Endodermal cell (in vitro differentiated cells): ENCODE results near the gene NREP. TPM values are rescaled to one million over a fixed set of nuclear protein-coding genes. Genes with fewer than 3 reads are reported as not detected.

Experiments used
- DNase-seq: peaks from one replicate; pipeline ENCODE4 v3.0.0-alpha.2; 2017
- H3K27ac ChIP-seq: 2 replicates; pipeline ENCODE4 v1.5.1; 2013; ENCODE audit warnings: mild to moderate bottlenecking, low read depth, low read length, moderate library complexity
- H3K27me3 ChIP-seq: 2 replicates; pipeline ENCODE4 v1.6.1; 2013; ENCODE audit warnings: mild to moderate bottlenecking, low read length, moderate library complexity; ENCODE audit not compliant: insufficient read depth, control insufficient read depth, poor library complexity, severe bottlenecking
- H3K36me3 ChIP-seq: 2 replicates; pipeline ENCODE4 v1.7.0; 2013; ENCODE audit warnings: mild to moderate bottlenecking, low read length, moderate library complexity; ENCODE audit not compliant: control insufficient read depth, insufficient read depth
- H3K4me1 ChIP-seq: one replicate; pipeline ENCODE4 v1.7.0; 2013; ENCODE audit warnings: low read length; ENCODE audit not compliant: control insufficient read depth, insufficient read depth
- H3K4me3 ChIP-seq: 2 replicates; pipeline ENCODE4 v1.5.1; 2013; ENCODE audit warnings: mild to moderate bottlenecking, low read length, moderate library complexity
- H3K9ac ChIP-seq: 2 replicates; pipeline ENCODE4 v1.6.1; 2013; ENCODE audit warnings: mild to moderate bottlenecking, low read length, moderate library complexity; ENCODE audit not compliant: poor library complexity, severe bottlenecking; ENCODE audit errors: extremely low read depth
- H3K9me3 ChIP-seq: 2 replicates; pipeline ENCODE4 v1.6.1; 2013; ENCODE audit warnings: mild to moderate bottlenecking, low read length, moderate library complexity; ENCODE audit not compliant: control insufficient read depth
- H3K27ac Mint-ChIP-seq: 2 replicates; pipeline ENCODE4 v1.8.0; 2020; ENCODE audit warnings: mixed read lengths
- H3K27me3 Mint-ChIP-seq: 2 replicates; pipeline ENCODE4 v1.8.0; 2021; ENCODE audit warnings: mild to moderate bottlenecking, mixed read lengths; ENCODE audit not compliant: insufficient read depth
- H3K36me3 Mint-ChIP-seq: 2 replicates; pipeline ENCODE4 v1.8.0; 2020; ENCODE audit warnings: low read depth, mixed read lengths
- H3K4me1 Mint-ChIP-seq: 2 replicates; pipeline ENCODE4 v1.8.0; 2020; ENCODE audit warnings: mixed read lengths
- H3K4me3 Mint-ChIP-seq: 2 replicates; pipeline ENCODE4 v1.8.0; 2020; ENCODE audit warnings: mild to moderate bottlenecking, moderate library complexity, mixed read lengths
- H3K9me3 Mint-ChIP-seq: 2 replicates; pipeline ENCODE4 v1.8.0; 2020; ENCODE audit warnings: mild to moderate bottlenecking, mixed read lengths
- WGBS, 2 experiments: methylation state at CpG; one replicate each; pipeline versions ENCODE4 v1.1.5 to v1.1.7; 2013; ENCODE audit warnings: missing lambda C conversion rate in 2 of 2, mixed read lengths in 1 of 2; ENCODE audit not compliant: insufficient coverage in 1 of 2, insufficient read length in 1 of 2; 5-methylcytosine and 5-hydroxymethylcytosine counted together
- total RNA-seq, 2 donors: library from RNA; stranded (reverse); fragmentation: NEBNext Ultra II Directional in 1 of 2; extraction: Animal tissue kit (Norgen Biotek cat#: 25700) in 1 of 2; gene quantifications; 2 replicates in 1 of 2; 3 replicates in 1 of 2; pipeline ENCODE4 v1.2.1, GENCODE V29; 2021
- TF ChIP-seq, protein P1 (sequence below): fragments of 200-600 bp; sonication (generic); conservative IDR thresholded peaks from 2 replicates; pipeline ENCODE4 v1.5.0; 2021; ENCODE audit warnings: antibody characterized with exemption, mild to moderate bottlenecking

Gene NREP
- total RNA-seq, 2 donors from 2014 or later: 212 to 238 TPM

DNA sequence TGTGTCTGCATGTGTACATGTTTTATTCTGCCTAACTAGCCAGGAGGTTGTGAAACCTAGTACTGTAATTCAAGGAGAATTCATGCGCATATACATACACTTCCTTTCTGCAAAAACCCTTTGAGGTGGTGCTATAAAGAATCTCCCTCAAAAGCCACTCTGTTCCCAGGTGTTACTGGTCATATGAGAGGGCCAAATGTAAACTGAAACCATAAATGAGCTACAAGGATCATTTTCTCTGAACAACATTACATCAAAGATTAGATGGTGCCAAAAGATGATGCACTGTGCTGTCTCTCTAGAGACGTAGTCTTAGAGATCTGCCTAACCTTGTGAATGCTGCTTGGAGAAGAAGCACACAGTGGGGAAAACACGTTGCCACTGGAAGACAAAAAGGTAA, 15.7 kb downstream of the NREP start:
- TF ChIP-seq, protein P1, sequence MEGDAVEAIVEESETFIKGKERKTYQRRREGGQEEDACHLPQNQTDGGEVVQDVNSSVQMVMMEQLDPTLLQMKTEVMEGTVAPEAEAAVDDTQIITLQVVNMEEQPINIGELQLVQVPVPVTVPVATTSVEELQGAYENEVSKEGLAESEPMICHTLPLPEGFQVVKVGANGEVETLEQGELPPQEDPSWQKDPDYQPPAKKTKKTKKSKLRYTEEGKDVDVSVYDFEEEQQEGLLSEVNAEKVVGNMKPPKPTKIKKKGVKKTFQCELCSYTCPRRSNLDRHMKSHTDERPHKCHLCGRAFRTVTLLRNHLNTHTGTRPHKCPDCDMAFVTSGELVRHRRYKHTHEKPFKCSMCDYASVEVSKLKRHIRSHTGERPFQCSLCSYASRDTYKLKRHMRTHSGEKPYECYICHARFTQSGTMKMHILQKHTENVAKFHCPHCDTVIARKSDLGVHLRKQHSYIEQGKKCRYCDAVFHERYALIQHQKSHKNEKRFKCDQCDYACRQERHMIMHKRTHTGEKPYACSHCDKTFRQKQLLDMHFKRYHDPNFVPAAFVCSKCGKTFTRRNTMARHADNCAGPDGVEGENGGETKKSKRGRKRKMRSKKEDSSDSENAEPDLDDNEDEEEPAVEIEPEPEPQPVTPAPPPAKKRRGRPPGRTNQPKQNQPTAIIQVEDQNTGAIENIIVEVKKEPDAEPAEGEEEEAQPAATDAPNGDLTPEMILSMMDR: no peak
- Mint-ChIP-seq H3K36me3 (peaks cover 14% of the 10 kb centered on the region), H3K27me3 (no peaks in the 10 kb centered on the region), H3K4me3 (no peak overlapping the region), H3K9me3 (no peaks in the 10 kb centered on the region), H3K4me1 (peaks cover 29% of the 10 kb centered on the region), H3K27ac (no peak overlapping the region)
- Histone ChIP-seq H3K9ac (no peak overlapping the region), H3K4me1 (peaks cover 2% of the 10 kb centered on the region), H3K9me3 (no peaks in the 10 kb centered on the region), H3K4me3 (no peak overlapping the region), H3K36me3 (peaks cover 45% of the 10 kb centered on the region), H3K27me3 (no peaks in the 10 kb centered on the region), H3K27ac (no peak overlapping the region)
- DNase-seq: no peak
- WGBS, 2 experiments: 71 to 88% methylated on average over 2 to 3 of the region's 3 CpGs

DNA sequence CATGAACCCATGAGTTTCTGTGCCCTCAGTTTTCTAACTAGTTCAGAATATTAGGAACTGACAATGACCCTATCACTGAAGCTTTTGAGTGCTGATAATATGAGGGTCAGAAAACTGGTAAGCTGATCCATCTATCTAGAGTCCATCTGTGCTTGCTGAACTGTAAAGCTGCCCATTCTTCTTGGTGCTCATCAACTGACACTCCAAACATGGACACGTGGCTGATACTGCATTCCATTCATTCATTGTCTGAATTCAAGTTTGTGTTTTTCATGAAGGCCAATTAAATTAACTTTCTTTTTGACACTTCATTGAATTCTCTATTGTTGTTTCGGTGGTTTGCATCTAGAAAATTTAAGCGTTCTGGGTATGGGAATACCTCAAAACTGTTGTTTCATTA, 17.6 kb downstream of the NREP start:
- H3K4me1 Mint-ChIP-seq: peaks cover 30% of the 10 kb centered on the region
- H3K27ac Mint-ChIP-seq: no peak overlapping the region
- TF ChIP-seq, protein P1: no peak
- H3K4me3 ChIP-seq: no peak overlapping the region
- peaks cover 43% of the 10 kb centered on the region for H3K36me3 ChIP-seq
- H3K27me3 Mint-ChIP-seq: no peaks in the 10 kb centered on the region
- no peaks in the 10 kb centered on the region for H3K9me3 ChIP-seq
- no peak overlapping the region for H3K4me3 Mint-ChIP-seq
- no peak for DNase-seq
- no peaks in the 10 kb centered on the region for H3K9me3 Mint-ChIP-seq
- no peak overlapping the region for H3K9ac ChIP-seq
- H3K27me3 ChIP-seq: no peaks in the 10 kb centered on the region
- H3K27ac ChIP-seq: no peak overlapping the region
- H3K36me3 Mint-ChIP-seq: peaks cover 24% of the 10 kb centered on the region
- 73 to 90% methylated on average over 3 of the region's 3 CpGs for WGBS, 2 experiments
- peaks cover 2% of the 10 kb centered on the region for H3K4me1 ChIP-seq

DNA sequence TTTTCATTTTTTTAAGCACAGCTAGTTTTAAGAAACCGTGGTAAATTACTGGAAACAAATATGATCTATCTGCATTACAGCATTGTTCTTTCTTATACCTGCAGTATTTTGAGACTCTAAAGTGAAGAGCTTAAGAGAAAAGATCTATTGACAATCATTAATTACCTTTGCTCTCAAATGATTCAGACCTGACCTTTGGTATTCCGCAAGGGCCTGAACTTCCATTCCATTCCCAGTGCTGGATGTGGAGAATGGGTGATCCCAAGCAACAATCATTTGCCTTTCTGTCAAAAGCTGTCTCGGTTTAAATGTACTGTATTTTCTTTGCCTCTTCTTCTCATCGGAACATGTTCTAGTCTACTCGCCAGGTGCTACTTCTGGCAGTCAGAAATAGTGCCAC, 18.9 kb downstream of the NREP start:
- Mint-ChIP-seq H3K4me1 (peaks cover 28% of the 10 kb centered on the region), H3K27me3 (no peaks in the 10 kb centered on the region), H3K27ac (no peak overlapping the region), H3K36me3 (peaks cover 37% of the 10 kb centered on the region), H3K4me3 (no peak overlapping the region), H3K9me3 (no peaks in the 10 kb centered on the region)
- H3K4me3 ChIP-seq: no peak overlapping the region
- TF ChIP-seq, protein P1: no peak
- H3K9me3 ChIP-seq: no peaks in the 10 kb centered on the region
- DNase-seq: no peak
- WGBS, 2 experiments: 94 to 96% methylated on average over 4 to 5 of the region's 5 CpGs
- no peak overlapping the region for H3K9ac ChIP-seq
- no peaks in the 10 kb centered on the region for H3K27me3 ChIP-seq
- H3K27ac ChIP-seq: no peak overlapping the region
- H3K36me3 ChIP-seq: peaks cover 49% of the 10 kb centered on the region
- peaks cover 2% of the 10 kb centered on the region for H3K4me1 ChIP-seq
